ENCODE results near the gene CCDC188.

- TF ChIP-seq CTCF (conservative IDR thresholded peaks at IDR 0.05; ENCODE audit: low read length): no peak
- TF ChIP-seq EZH2phosphoT487 (IDR thresholded peaks at IDR 0.05; ENCODE audit: borderline replicate concordance, low read depth, low read length): no peak
Observed at GRCh38 chr22:20182365-20182764, 31.5 kb upstream of the CCDC188 start.

Data from OCI-LY7 (cell line).